SIG-M5 (cell line): Measurements from ENCODE around the gene PSMG3.

Source experiments
- DNase-seq: peaks from one replicate; lab custom pipeline; 2025; lab: John Stamatoyannopoulos, UW

PSMG3 gene

GRCh38 chr7:1579481-1580421, 9.9 kb upstream of the PSMG3 start:
- DNase-seq, result no peak

- no peak for DNase-seq
Observed at GRCh38 chr7:1578513-1578912, 8.7 kb upstream of the PSMG3 start.

GRCh38 chr7:1576521-1577253, 6.9 kb upstream of the PSMG3 start:
- DNase-seq, result no peak

GRCh38 chr7:1575809-1576208, 6.0 kb upstream of the PSMG3 start:
- no peak for DNase-seq

- DNase-seq, result no peak
Observed at GRCh38 chr7:1572111-1572822, 2.4 kb upstream of the PSMG3 start.

GRCh38 chr7:1569440-1569832, 396 bp downstream of the PSMG3 start:
- DNase-seq, result no peak

- DNase-seq, result no peak
Observed at GRCh38 chr7:1569016-1569415, 816 bp downstream of the PSMG3 start.

- no peak for DNase-seq
Observed at GRCh38 chr7:1567896-1568510, 1.8 kb downstream of the PSMG3 start.

GRCh38 chr7:1567049-1567771, 2.6 kb downstream of the PSMG3 start:
- DNase-seq, result no peak

- no peak for DNase-seq
Observed at GRCh38 chr7:1566687-1567048, 3.2 kb downstream of the PSMG3 start.

- DNase-seq, result no peak
Observed at GRCh38 chr7:1564603-1565022, 5.2 kb downstream of the PSMG3 start.

GRCh38 chr7:1563981-1564602, 5.7 kb downstream of the PSMG3 start:
- no peak for DNase-seq

GRCh38 chr7:1562597-1563051, 7.2 kb downstream of the PSMG3 start:
- DNase-seq, result no peak

- no peak for DNase-seq
Observed at GRCh38 chr7:1562116-1562515, 7.7 kb downstream of the PSMG3 start.

- no peak for DNase-seq
Observed at GRCh38 chr7:1561036-1561940, 8.5 kb downstream of the PSMG3 start.

GRCh38 chr7:1560620-1561031, 9.2 kb downstream of the PSMG3 start:
- DNase-seq, result no peak

GRCh38 chr7:1559626-1560590, 9.9 kb downstream of the PSMG3 start:
- no peak for DNase-seq

GRCh38 chr7:1558841-1559625, 10.8 kb downstream of the PSMG3 start:
- no peak for DNase-seq
